ENCODE data around the gene INHBB.

Gene INHBB

DNA sequence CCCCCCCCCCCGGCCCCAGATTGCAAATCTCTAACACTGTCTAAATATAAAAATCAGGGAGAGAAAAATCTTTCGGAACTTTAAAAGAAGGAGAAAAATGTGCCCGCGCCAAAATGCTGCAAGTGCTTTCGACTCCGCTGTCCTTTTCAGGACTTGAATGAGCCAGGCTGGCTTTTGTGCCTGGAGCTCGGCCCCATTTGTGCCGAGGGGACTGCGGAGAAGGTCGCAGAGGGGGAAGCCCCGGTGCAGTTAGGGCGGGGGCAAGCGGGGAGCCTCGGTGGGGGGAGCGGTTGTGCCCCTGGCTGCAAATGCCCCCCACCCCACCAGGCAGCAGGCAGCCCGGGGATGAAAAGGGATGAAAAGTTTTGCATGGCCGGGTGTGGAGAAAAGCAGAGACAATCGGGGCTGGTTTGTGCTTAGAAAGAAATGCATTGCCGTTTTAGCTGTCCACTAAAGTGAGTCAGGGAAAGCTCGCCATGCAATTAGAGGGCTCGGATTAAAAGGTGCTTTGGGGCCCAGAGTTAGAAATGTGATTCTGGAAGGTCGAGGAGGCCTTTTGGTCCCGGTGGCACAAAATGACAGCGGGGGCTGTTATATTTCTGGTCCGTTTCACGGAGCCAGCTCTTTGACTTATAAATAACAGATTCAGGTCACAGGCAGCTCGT, 1.6 kb downstream of the INHBB start:
- TF ChIP-seq Cebpa-rat (IDR thresholded peaks at IDR 0.05) = no peak
- Histone ChIP-seq H3K4me3 (peak overlapping the region in 3 of 10 experiments; percentile 61 to 72 (median 64); a peak in 5 of 20 replicates), H3K9me3 (replicated peaks in 1 of 11) (no peaks in the 10 kb centered on the region), H3K27me3 (peaks cover 73 to 83% (median 78%) of the 10 kb centered on the region in 11 experiments), H3K4me2 (peak overlapping the region in 7 of 11 experiments; percentile 6 to 100 (median 98); a peak in 9 of 22 replicates), H3K27ac (no peak overlapping the region), H4K20me1 (peaks cover 0 to 80% (median 47%) of the 10 kb centered on the region in 11 experiments; a peak in 20 of 22 replicates), H3K4me1 (peaks cover 17 to 54% (median 35%) of the 10 kb centered on the region in 10 experiments; a peak in 19 of 20 replicates), H3K36me3 (no peaks in the 10 kb centered on the region), H3K9ac (no peak overlapping the region)

GRCh38 chr2:120348134-120348736, 2.3 kb downstream of the INHBB start:
- no peaks in the 10 kb centered on the region for H3K9me3 ChIP-seq (replicated peaks in 1 of 11)
- H3K9ac ChIP-seq = no peak overlapping the region
- peak overlapping the region in 4 of 11 experiments; percentile 19 to 25 (median 23); a peak in 5 of 22 replicates for H3K4me2 ChIP-seq
- H3K27me3 ChIP-seq = peaks cover 66 to 76% (median 71%) of the 10 kb centered on the region in 11 experiments
- no peaks in the 10 kb centered on the region for H3K36me3 ChIP-seq
- H4K20me1 ChIP-seq = peaks cover 0 to 74% (median 43%) of the 10 kb centered on the region in 11 experiments; a peak in 20 of 22 replicates
- no peak overlapping the region for H3K4me3 ChIP-seq
- peaks cover 17 to 56% (median 33%) of the 10 kb centered on the region in 10 experiments; a peak in 19 of 20 replicates for H3K4me1 ChIP-seq
- no peak overlapping the region for H3K27ac ChIP-seq
- no peak for TF ChIP-seq Cebpa-rat (IDR thresholded peaks at IDR 0.05)

GRCh38 chr2:120348737-120349439, 3.0 kb downstream of the INHBB start:
- peaks cover 60 to 70% (median 64%) of the 10 kb centered on the region in 11 experiments for H3K27me3 ChIP-seq
- TF ChIP-seq Cebpa-rat (IDR thresholded peaks at IDR 0.05) = no peak
- H4K20me1 ChIP-seq = peaks cover 0 to 72% (median 40%) of the 10 kb centered on the region in 11 experiments; a peak in 20 of 22 replicates
- no peaks in the 10 kb centered on the region for H3K9me3 ChIP-seq (replicated peaks in 1 of 11)
- H3K4me1 ChIP-seq = peaks cover 12 to 56% (median 29%) of the 10 kb centered on the region in 10 experiments; a peak in 19 of 20 replicates
- H3K4me3 ChIP-seq = no peak overlapping the region
- no peaks in the 10 kb centered on the region for H3K36me3 ChIP-seq
- peak overlapping the region in 4 of 11 experiments; percentile 19 to 25 (median 23); a peak in 4 of 22 replicates for H3K4me2 ChIP-seq
- H3K9ac ChIP-seq = no peak overlapping the region
- no peak overlapping the region for H3K27ac ChIP-seq

DNA sequence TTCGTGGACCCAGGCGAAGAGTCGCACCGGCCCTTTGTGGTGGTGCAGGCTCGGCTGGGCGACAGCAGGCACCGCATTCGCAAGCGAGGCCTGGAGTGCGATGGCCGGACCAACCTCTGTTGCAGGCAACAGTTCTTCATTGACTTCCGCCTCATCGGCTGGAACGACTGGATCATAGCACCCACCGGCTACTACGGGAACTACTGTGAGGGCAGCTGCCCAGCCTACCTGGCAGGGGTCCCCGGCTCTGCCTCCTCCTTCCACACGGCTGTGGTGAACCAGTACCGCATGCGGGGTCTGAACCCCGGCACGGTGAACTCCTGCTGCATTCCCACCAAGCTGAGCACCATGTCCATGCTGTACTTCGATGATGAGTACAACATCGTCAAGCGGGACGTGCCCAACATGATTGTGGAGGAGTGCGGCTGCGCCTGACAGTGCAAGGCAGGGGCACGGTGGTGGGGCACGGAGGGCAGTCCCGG, 3.5 kb downstream of the INHBB start:
- peaks cover 0 to 68% (median 39%) of the 10 kb centered on the region in 11 experiments; a peak in 20 of 22 replicates for H4K20me1 ChIP-seq
- no peaks in the 10 kb centered on the region for H3K9me3 ChIP-seq (replicated peaks in 1 of 11)
- H3K27ac ChIP-seq = no peak overlapping the region
- H3K27me3 ChIP-seq = peaks cover 54 to 68% (median 59%) of the 10 kb centered on the region in 11 experiments
- H3K9ac ChIP-seq = no peak overlapping the region
- H3K36me3 ChIP-seq = no peaks in the 10 kb centered on the region
- no peak overlapping the region for H3K4me2 ChIP-seq
- H3K4me3 ChIP-seq = no peak overlapping the region
- peaks cover 7 to 56% (median 29%) of the 10 kb centered on the region in 10 experiments; a peak in 18 of 20 replicates for H3K4me1 ChIP-seq
- no peak for TF ChIP-seq Cebpa-rat (IDR thresholded peaks at IDR 0.05)

- no peak overlapping the region for H3K9ac ChIP-seq
- H3K27me3 ChIP-seq = peaks cover 48 to 63% (median 53%) of the 10 kb centered on the region in 11 experiments
Observed at GRCh38 chr2:120350080-120350479, 4.1 kb downstream of the INHBB start.

GRCh38 chr2:120350801-120351320, 4.9 kb downstream of the INHBB start:
- TF ChIP-seq Cebpa-rat (IDR thresholded peaks at IDR 0.05) = no peak
- Histone ChIP-seq H3K4me3 (no peak overlapping the region), H3K27me3 (peaks cover 40 to 59% (median 45%) of the 10 kb centered on the region in 11 experiments), H4K20me1 (peaks cover 0 to 55% (median 29%) of the 10 kb centered on the region in 11 experiments; a peak in 20 of 22 replicates), H3K4me2 (no peak overlapping the region), H3K9ac (no peak overlapping the region), H3K27ac (no peak overlapping the region), H3K4me1 (peaks cover 7 to 58% (median 25%) of the 10 kb centered on the region in 10 experiments; a peak in 18 of 20 replicates), H3K9me3 (replicated peaks in 1 of 11) (no peaks in the 10 kb centered on the region), H3K36me3 (no peaks in the 10 kb centered on the region)

More at GRCh38 chr2:120350080-120350479, 4.1 kb downstream of the INHBB start:
- no peak for TF ChIP-seq Cebpa-rat (IDR thresholded peaks at IDR 0.05)
- H3K36me3 ChIP-seq = no peaks in the 10 kb centered on the region
- H3K4me1 ChIP-seq = peaks cover 7 to 59% (median 32%) of the 10 kb centered on the region in 10 experiments; a peak in 18 of 20 replicates
- no peaks in the 10 kb centered on the region for H3K9me3 ChIP-seq (replicated peaks in 1 of 11)
- H4K20me1 ChIP-seq = peaks cover 0 to 62% (median 36%) of the 10 kb centered on the region in 11 experiments; a peak in 20 of 22 replicates
- no peak overlapping the region for H3K4me3 ChIP-seq
- no peak overlapping the region for H3K4me2 ChIP-seq
- no peak overlapping the region for H3K27ac ChIP-seq

DNA sequence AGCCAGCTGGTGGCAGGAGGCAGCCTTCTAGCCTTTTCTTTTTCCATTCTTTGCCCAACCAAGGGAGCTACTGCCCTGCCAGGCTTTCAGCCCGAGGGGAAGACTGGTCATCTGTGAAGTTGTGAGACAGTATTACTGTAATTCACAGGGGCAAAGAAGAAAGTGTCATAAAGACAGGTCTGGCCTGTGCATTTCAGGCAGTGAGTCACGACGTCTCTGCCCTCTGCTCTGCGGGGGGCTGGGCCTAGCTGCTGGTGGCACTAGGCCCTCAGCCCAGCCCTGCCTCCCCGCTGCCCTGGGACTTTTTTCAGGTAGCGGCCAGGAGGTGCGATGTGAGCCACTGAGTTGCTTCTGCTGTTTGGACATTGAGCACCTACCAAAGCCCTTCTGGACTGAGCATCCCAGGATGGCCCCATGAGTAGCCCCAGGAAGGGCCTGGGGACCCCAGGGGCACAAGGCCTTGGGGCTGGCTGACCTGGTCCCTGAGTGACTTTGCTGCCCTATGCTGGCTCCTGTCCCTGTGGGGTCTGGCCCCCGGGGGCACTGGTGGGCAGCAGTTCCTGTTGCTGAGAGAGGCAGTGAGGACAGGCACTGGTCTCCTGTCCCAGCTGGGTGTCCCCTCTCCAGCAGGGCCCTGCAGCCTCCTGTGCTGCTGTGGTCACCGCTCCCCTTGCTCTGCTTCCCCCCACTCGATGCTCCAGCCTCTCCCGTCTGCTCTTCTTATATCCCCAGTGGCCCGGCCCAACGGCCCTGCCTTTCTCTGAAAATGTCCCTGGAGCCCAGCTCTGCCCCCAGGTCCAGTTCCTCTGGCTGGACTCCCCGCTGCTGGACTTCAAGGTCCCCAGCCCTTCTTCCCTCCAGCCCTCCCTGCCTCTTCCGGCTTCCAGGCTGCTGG, 7.0 kb downstream of the INHBB start:
- Histone ChIP-seq H3K4me3 (no peak overlapping the region), H3K27me3 (peaks cover 19 to 39% (median 25%) of the 10 kb centered on the region in 11 experiments), H3K9ac (no peak overlapping the region)

More for the DNA sequence above, 7.0 kb downstream of the INHBB start:
- no peak for TF ChIP-seq Cebpa-rat (IDR thresholded peaks at IDR 0.05)
- Histone ChIP-seq H3K36me3 (no peaks in the 10 kb centered on the region), H4K20me1 (peaks cover 0 to 42% (median 9%) of the 10 kb centered on the region in 11 experiments; a peak in 15 of 22 replicates), H3K4me1 (peaks cover 0 to 60% (median 31%) of the 10 kb centered on the region in 10 experiments; a peak in 14 of 20 replicates), H3K9me3 (replicated peaks in 1 of 11) (no peaks in the 10 kb centered on the region), H3K4me2 (peak overlapping the region in 3 of 11 experiments; percentile 14 to 70 (median 46); a peak in 6 of 22 replicates), H3K27ac (no peak overlapping the region)
